Measurements from ENCODE around the gene GPC6.

DNA sequence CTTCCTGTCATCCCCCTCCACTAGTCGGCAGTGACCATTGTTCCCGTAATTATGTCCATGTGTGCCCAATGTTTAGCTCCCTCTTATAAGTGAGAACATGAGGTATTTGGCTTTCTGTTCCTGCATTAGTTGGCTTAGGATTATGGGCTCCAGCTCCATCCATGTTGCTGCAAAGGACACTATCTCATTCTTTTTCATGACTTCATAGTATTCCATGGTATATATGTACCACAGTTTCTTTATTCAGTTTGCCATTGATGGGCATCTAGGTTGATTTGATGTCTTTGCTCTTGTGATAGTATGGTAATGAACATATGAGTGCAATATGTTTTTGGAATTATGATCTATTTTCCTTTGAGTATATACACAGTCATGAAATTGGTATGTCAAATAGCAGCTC is 730.8 kb downstream of the GPC6 start:
- TF ChIP-seq, protein P1, sequence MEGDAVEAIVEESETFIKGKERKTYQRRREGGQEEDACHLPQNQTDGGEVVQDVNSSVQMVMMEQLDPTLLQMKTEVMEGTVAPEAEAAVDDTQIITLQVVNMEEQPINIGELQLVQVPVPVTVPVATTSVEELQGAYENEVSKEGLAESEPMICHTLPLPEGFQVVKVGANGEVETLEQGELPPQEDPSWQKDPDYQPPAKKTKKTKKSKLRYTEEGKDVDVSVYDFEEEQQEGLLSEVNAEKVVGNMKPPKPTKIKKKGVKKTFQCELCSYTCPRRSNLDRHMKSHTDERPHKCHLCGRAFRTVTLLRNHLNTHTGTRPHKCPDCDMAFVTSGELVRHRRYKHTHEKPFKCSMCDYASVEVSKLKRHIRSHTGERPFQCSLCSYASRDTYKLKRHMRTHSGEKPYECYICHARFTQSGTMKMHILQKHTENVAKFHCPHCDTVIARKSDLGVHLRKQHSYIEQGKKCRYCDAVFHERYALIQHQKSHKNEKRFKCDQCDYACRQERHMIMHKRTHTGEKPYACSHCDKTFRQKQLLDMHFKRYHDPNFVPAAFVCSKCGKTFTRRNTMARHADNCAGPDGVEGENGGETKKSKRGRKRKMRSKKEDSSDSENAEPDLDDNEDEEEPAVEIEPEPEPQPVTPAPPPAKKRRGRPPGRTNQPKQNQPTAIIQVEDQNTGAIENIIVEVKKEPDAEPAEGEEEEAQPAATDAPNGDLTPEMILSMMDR (conservative IDR thresholded peaks at IDR 0.05; ENCODE audit: low read length): no peak
- no peak for TF ChIP-seq EZH2phosphoT487 (IDR thresholded peaks at IDR 0.05; ENCODE audit: borderline replicate concordance, low read depth, low read length)

Measured in OCI-LY7 (cell line).